ENCODE results near the gene ANKRD31.

- TF ChIP-seq CTCF (IDR thresholded peaks at IDR 0.05): no peak
- no peak for TF ChIP-seq ZFX (IDR thresholded peaks at IDR 0.05; ENCODE audit: borderline replicate concordance)
Observed at GRCh38 chr5:75078027-75078426, 158.7 kb downstream of the ANKRD31 start.
